ENCODE results near the gene TMEM271.
"Not testable (repeated sequence)": the region's sequence is repeated elsewhere in the genome, so short reads cannot be mapped to it uniquely, and the experiment has no call there.

Gene TMEM271

DNA sequence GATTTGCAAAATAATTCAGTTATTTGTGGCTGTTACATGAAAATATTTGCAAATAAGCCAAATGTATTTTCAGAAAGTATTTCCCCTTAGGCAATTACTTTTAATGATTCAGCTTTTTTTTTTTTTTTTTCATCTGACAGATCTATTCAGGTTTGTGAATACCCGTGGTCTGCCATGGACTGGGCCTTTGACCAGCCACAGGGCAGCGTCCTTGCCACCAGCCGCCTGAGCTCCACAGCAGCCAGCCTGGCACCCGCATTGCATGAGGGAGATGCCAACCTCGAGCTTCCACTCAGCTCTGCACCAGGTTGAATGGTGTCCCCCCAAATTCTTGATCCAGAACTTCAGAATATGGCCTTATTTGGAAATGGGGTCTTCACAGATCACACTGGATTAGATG lies 14.7 kb downstream of the TMEM271 start:
- DNase-seq, result no peak

DNA sequence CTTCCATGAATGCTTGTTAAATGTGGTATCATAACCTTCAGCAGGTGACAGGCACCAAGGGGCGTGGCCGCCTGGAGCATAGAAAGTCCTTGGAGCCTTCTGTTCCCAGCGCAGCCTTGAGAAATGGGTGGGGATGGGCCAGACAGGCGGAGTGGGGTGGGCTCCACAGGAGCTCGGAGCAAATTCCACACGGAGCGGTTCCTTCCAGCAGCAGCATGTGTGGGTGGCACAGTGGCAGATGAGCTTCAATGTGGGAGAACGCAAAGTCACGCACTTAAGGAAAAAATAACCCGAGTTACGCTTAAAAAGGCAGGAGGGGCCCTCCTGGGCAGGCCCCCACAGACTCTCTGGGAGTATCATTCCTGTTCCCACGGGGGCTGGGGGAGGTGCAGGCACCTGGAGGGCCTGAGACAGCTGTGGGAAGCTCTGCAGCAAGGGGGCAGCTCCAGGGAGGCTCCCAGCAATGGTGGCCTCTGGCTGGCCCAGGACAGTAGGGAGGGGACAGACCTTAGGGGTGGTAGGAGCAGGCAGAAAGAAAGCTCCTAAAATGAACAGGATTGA lies 15.3 kb downstream of the TMEM271 start:
- no peak for DNase-seq

DNA sequence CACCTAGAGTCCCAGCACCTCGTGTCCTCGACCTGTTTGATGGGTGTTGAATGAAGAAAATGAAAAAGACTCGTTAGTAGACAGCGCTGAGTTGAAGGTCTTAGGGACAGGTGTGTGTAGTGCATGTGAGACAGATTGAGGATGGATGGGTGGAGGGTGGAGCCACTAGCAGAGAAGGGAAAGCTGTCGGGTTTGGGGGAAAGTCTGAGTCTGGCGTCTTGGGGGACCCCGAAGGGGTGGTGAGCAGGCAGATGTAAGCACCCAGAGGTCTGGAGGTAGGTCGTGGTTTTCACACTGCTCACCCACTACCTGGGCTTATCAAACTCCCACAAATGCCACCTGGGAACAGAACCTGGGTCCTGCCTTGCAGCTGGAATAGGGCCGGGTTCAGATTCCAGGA lies 16.0 kb downstream of the TMEM271 start:
- no peak for DNase-seq

DNA sequence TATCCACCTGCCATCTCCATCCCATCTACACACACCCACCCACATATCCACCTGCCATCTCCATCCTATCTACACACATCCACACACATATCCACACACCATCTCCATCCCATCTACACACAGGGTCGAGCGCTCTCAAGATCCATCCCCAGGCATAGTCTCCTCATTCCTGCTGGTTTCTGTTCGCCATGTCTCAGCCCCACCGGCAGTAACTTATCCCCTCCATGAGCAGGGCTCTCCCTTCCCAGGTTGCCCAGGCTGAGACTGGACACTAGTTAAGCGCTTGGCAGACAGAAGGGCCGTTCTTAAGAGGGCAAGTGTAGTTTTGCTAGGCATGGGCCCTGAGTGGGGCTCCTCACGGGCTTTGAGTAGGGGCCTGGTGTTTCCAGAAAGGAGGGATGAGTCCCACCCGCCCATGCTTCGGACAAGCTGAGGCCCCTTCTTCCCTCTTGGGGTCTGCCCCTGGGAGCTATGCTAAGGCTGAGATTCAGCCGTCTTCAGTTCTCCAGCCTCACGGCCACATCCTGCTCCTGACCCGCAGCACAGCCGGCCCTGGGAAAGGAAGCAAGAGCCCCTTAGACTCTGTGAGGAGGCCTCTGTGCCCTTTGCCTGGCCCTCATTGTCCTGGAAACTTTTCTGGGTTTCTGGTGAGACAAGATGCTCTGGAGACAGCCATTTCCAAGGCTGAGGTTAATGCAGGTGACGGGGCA lies 20.4 kb downstream of the TMEM271 start:
- DNase-seq, result no peak

DNA sequence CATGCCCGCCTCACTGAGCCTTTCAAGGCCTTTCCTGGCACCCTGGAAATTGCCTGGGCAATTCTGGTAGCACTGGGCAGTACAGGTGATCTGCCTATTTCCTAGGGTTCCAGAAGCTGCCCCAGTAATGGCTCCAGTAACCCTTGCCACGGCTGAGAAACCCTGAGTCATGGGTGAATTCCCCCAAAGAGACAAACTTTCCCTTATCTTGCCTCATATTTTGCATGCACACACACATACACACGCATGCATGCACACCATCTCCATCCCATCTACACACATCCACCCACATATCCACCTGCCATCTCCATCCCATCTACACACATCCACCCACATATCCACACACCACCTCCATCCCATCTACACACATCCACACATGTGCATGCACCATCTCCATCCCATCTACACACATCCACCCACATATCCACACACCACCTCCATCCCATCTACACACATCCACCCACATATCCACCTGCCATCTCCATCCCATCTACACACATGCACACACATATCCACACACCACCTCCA lies 21.2 kb downstream of the TMEM271 start:
- not testable (repeated sequence) for DNase-seq

DNA sequence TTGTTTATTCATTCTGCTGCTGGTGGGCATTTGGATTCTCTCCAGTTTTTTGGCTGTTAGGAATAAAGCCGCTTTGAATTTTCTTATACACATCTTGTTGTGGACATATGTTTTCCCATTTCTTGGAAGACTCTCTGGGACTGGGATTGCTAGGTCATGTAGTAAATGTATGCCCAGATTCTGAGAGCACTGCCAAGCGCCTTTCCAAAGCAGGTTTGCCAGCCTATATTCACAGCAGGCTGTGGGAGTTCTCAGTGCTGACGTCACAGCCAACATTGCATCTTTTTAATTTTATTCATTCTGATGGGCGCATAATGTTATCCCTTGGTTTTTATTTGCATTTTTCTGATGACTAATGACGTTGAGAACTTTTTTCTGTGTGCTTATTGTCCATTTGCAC lies 24.1 kb downstream of the TMEM271 start:
- no peak for DNase-seq

DNA sequence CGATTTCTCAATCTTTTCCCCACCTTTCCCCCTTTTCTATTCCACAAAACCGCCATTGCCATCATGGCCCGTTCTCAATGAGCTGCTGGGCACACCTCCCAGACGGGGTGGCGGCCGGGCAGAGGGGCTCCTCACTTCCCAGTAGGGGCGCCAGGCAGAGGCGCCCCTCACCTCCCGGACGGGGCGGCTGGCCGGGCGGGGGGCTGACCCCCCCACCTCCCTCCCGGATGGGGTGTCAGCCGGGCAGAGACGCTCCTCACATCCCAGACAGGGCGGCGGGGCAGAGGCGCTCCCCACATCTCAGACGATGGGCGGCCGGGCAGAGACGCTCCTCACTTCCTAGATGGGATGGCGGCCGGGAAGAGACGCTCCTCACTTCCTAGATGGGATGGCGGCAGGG lies 25.8 kb downstream of the TMEM271 start:
- DNase-seq, result not testable (repeated sequence)

DNA sequence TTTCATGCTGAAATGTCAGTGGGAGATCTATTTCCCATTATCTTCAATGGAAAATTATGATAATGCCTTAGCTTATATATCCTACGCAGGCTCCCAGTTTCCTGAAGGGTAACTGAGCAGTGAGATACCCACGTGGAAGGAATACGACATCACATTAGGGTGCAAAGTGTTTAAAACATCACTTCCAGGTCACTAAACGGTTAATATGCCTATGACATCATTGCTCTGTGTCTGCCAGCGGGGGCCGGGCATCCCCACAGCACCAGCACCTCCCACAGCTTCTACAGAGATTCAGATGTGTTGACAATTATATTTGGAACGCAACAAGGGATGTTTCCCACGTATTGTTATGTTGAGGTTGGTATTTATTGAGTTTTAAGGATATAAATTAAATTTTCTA lies 27.1 kb downstream of the TMEM271 start:
- no peak for DNase-seq

DNA sequence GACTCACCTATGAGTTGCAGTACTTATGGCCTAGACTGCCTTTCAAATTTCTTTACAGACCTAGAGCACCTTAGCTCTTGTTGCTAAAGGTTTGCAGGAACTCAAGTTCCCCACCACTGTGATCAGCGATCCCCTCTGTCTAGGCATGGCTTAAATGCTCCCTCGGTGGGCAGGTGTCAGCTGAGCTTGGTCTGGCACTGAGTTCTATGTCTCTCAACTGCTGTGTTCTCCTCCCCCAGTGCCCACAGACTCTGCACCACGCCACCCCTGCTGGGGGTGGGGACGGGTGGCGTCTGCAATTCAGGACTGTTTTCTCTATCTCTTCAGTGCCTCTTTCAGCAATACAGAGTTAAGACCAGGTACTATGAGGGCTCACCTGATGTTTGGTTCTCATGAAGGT lies 30.5 kb downstream of the TMEM271 start:
- DNase-seq, result no peak

DNA sequence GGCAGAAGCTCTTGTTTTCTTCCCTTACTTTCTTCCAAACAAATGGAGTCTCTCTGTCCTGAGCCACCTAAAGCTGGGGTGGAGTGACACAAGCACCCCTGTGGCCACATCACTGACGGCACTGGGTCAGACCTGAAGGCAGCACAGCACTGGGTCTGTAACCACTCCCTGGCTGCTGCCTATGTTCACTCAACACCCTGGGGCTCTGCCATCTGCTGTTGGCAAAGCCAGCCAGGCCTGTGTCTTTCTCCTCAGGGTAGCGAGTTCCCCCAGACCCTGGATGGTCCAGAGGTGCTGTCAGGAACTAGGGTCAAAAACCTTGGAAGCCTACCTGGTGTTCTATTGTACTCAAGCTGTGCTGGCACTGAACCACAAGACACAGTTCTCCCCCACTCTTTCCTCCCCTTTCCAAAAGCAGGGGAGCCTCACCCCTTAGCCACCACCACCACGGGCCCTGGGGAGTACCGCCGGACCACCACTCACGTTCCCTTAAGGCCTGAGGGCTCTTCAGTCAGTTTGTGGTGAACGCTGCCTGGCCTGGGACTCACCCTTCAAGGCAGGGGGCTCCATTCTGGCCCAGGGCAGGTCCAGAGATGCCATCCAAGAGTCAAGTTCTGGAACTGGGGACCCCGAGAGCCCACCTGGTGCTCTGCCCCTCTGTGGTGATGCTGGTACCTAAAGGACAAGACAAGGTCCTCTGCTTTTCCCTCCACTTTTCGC lies 31.5 kb downstream of the TMEM271 start:
- DNase-seq, result no peak

DNA sequence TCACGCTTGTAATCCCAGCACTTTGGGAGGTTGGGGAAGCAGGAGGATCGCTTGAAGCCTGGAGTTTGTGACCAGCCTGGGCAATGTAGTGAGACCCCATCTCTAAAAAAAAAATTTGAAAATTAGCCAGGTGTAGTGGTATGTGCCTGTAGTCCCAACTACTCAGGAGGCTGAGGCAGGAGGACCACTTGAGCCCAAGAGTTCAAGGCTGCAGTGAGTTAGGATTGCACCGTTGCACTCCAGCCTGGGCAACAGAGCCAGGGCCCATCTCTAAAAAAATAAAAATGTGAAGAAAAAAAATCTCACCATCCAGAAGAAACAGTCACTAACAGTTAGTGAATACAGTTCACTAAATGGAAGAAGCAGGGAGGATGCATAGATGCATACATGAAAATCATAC lies 34.8 kb downstream of the TMEM271 start:
- no peak for DNase-seq

DNA sequence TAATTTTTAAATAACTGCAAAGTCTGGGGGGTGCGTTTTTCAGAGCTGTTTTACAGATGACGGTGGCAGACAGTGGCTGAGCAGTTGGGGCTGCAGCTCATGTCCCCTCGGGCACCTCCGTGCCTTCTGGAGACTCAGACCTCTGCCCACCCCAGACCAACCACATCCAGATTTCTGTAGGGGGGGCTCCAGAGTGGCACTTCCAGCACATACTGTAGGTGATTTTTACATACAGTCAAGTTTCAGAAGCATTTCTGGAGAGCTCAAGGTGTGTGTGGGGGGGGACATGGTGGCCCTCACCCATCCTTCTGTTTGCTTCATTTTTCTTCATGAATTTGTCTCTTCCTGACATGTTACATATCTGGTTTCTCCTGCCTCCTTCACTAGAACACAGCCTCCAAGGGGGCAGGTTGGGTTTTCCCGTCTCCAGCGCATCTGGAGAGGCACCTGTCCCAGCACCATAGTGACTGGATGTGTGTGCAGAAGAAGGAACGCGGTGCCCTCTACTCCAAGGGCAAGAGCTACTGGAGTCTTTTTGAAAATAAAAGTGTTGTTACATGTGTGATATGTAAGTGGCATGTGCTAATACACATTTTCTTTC lies 37.5 kb downstream of the TMEM271 start:
- DNase-seq, result no peak

DNA sequence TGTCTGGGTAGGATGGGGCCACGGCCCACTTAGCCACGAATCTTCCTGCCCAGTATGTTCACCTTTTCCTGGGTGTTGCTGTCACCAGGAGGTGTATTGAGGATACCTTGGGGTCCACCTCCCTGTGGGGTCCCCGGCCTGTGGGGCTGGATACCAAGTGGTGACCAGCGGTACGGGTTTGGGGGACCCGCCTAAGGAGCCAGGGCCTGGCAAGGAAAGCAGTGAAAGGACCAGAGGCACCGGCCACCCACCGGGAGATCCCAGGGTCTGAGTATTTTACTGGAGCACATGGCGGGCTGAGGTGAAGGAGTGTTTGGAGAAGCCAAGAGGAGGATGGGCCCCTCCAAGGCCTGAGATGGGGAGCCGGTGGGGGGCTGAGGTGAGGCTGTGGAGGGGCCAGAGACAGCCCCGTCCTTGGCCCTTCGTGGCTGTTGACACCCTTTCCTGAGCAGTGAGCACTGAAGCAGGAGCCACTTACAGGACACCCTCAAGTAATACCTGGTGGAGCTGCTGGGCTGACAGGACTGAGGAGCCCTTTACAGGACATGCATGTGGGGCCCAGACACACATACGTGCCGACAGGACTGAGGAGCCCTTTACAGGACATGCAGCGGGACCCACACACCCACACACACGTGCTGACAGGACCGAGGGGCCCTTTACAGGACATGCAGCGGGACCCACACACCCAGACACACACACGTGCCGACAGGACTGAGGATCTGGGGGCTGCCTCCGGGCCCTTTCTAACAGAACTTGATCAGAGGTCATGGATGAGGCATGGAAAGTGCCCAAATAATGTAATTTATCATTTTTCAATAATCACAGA lies 38.4 kb downstream of the TMEM271 start:
- DNase-seq, result no peak

DNA sequence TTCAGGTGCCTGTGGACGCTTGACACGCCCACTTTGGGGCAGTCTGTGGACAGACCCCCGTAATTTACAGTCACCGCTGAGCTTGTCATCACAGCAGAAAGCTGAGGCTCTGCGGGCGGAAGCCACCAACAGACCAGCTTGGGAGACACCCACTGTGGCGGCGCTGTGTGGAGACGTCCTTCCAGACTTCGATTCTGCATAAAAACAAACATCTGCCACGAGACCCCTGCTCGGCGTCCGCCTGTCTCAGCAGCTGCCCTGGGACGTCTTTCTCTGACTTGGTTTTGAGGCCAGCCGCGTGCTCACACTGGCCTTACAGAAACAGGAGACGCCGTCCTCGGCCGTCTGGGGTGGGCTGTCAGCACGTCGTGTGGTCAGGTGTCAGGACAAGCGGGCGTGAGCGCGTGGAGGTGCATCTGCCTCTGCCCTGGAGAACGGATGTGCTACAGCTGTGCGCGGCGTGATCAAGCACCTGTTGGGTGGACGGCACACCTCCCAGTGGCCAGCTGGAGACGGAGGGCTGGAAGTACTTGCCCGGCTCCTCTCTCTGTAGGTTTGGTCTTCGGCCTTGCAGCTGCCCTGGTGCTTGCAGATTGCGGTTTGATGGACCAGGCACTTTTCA lies 39.6 kb downstream of the TMEM271 start:
- no peak for DNase-seq

DNA sequence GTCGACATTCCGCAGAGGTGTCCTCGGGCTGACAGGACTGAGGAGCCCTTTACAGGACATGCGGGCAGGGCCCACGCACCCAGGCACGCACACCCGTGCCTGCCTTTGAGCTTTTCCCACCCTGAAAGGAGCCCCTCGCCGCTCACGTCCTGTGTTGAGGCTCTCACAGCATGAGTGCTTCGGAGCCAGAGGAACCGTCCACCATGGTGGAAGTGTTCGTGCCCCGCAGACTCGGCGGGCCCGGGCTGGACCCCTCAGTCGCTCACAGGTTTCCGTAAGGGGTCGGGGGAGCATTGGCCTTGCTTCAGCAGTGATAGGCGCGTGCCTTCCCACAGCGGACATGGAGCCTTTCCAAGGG lies 40.2 kb downstream of the TMEM271 start:
- DNase-seq, result no peak

DNA sequence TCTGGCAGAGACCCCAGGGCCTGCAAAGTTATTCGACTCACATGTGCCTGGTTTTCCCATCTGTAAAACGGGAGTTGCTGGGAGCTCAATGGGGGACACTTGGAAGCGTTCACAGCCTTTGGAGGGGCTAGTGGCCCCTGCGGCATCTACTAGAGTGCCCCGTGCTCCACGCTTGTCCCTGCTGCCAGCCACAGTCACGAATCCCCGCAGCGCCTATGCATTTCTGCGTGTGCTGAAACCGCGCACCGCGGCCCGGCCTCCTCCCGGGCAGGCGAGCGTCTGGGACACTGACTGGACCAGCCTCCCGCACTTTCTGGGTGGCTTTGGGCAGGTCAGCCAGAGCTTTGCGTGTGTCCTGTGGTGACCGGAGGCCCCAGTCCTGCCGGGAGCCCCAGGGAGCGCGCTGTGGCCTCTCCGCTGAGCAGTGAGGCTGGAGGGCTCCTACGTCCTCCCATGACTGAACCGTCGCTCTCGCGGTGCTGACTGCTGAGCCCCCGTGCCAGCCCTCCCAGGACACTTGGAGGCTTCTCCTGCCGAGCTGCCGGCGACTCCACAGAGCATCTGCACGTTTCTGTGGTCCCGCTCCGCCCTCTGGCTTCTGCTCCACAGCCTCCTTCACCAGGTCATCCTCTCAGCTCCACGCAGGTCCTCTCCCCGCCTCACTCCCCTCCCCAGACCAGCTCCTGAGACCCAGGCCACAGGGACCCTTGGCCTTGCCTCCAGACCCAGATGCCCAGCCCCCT lies 40.7 kb downstream of the TMEM271 start:
- no peak for DNase-seq

DNA sequence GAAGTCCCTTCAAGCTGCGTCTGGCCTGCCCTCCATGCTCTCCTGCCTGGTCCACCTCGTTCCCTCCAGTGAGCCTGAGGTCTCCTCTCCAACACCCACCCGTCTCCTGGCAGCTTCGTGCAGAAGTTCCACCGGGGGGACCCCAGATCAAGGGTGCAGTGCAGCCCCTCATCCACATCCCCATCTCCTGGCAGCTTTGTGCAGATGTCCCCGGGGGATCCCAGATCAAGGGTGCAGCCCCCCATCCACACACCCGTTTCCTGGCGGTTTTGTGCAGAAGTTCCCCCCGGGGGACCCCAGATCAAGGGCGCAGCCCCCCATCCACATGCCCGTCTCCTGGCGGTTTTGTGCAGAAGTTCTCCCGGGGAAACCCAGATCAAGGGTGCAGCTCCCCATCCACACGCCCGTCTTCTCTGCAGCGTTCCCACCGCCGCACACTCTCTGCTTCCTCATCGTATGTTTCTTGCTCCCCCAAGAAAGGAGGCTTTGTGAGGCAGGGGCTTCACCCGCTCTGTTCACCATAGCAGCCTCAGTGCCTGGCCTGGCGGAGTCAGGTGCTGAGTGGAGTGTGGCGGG lies 41.4 kb downstream of the TMEM271 start:
- no peak for DNase-seq

DNA sequence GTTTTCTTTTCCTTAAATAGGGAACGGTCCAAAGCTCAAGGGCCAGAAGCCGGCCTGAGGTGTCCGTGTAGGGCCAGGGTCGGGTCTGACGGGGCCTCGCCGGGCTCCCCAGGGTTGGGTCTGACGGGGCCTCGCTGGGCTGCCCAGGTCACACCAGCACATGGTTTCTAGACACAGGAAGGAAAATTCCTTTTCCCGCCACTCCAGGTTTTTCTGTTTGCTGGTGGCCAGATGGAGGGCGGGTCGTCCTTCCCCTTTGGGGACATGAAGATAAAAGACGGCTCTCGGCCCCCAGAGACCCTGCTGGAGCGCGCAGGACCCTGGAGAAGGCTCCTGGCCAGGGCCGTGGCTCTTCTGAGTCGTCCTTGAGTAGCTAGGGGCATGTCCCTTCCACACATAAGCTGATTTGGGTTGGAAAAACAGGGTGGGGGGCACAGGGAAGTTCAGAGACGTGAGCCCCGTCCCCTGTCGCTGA lies 42.0 kb downstream of the TMEM271 start:
- no peak for DNase-seq

DNA sequence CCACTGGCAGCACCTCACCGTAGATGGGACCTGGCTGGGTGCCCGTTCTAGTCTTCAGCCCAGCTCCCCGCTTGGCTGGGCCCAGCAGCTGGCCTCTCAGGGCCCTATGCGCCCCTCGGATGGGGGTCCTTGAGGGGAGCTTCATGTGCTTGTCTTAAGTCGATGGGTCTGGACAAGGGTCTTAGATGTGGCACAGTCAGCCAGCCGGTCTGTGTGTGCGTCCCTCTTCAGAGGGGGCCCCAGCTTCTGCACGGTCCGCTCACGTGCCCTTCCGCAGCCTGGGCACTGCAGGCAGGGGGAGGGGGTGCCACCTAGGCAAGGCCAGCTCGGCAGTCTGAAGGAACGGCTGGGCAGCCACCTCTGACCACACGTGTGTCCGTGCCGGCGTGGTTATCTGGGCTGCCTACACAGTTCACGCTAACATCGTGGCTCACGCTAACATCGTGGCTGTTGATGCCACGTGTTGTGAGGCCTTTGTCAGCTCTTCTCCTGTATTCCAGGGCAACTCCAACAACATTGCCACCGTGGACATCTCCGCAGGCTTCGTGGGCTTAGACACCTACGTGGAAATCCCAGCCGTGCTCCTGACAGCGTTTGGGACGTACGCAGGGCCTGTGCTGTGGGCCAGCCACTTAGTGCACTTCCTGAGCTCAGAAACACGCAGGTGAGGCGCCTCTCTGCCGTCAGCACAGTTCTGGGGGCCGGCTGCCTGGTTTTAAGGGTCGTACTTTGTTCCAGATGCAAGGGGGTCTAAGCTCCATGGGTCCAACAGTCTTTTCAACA lies 42.6 kb downstream of the TMEM271 start:
- DNase-seq, result no peak

DNA sequence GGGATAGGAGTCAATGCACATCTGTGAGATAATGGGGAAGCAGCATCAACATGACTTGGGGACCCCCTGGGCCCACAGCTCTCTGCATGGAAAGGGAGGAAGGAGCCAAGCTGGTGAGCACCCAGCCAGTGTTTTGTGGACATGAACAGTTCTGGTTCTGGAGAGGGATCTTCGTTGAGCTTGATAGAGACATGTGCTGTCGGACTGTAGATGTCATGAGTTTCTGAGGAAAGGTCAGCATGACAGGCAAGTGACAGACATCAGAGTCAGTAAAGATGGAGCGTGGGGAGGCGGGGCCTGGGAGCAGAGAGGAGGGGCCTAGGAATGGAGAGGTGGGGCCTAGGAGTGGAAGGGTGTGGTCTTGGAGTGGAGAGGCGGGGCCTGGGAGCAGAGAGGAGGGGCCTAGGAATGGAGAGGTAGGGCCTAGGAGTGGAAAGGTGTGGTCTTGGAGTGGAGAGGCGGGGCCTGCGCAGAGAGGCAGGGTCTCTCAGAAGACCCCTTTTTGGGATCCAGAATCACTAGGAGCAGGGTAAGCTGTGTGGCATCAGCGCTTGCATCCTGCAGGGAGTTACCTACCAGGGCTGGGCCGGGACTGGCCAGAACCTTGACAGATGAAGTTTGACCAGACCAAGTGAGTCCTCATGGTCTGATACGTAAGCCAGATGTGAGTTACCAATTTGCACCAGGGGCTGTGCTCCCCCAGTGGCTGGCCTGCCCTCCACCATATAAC lies 43.3 kb downstream of the TMEM271 start:
- DNase-seq, result no peak
